Measurements from ENCODE around the gene MATR3.

MATR3 gene

DNA sequence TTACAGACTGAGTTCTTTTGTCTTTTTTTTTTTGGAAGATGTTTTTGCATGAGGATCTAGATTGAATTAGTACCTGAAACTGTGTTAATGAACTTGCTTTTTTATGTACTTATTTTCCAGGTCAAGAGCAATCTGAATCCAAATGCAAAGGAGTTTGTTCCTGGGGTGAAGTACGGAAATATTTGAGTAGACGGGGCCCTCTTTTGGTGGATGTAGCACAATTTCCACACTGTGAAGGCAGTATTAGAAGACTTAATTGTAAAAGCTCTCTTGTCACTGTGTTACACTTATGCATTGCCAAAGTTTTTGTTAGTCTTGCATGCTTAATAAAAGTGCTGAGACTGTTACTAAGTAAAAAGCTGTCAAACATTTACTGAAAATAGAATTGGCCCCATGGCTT, 75.1 kb downstream of the MATR3 start:
- Histone ChIP-seq H3K27ac (ENCODE audit: insufficient read depth, low read depth, low read length, poor library complexity, severe bottlenecking) (no peak overlapping the region), H3K4me1 (ENCODE audit: control insufficient read depth, insufficient read depth, low read length) (no peaks in the 10 kb centered on the region), H3K36me3 (ENCODE audit: control insufficient read depth, insufficient read depth, low read length) (peaks cover 46% of the 10 kb centered on the region), H3K9me3 (ENCODE audit: control insufficient read depth, low read length) (no peaks in the 10 kb centered on the region), H3K27me3 (ENCODE audit: control insufficient read depth, insufficient read depth, low read length, poor library complexity, severe bottlenecking) (no peaks in the 10 kb centered on the region), H3K4me3 (ENCODE audit: insufficient read depth, low read depth, low read length) (no peak overlapping the region)
- 97 to 99% methylated on average over 2 of the region's 2 CpGs for WGBS, 2 experiments

DNA sequence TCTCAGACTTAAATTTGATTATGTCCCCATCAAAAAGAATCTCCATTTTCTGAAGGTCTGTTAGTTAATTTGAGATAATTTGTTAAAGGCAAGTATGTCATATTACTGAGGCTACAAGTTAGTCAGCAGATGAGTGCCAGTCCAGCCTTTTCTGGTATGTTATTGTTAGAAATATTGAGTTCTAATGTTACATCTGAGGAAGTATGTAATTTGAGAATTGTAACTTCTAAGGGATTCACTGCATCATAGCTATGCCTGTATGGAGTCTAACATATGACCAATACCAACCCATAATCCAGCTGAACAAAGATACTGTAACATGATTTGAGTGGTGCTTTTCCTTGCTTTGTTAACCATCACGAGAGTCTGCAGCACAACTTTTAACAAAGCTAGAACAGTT, 75.6 kb downstream of the MATR3 start:
- H3K4me3 ChIP-seq (ENCODE audit: insufficient read depth, low read depth, low read length), result no peak overlapping the region
- 91 to 100% methylated on average over 1 of the region's 1 CpG for WGBS, 2 experiments
- H3K27ac ChIP-seq (ENCODE audit: insufficient read depth, low read depth, low read length, poor library complexity, severe bottlenecking), result no peak overlapping the region
- no peaks in the 10 kb centered on the region for H3K27me3 ChIP-seq (ENCODE audit: control insufficient read depth, insufficient read depth, low read length, poor library complexity, severe bottlenecking)
- peaks cover 40% of the 10 kb centered on the region for H3K36me3 ChIP-seq (ENCODE audit: control insufficient read depth, insufficient read depth, low read length)
- no peaks in the 10 kb centered on the region for H3K4me1 ChIP-seq (ENCODE audit: control insufficient read depth, insufficient read depth, low read length)
- H3K9me3 ChIP-seq (ENCODE audit: control insufficient read depth, low read length), result no peaks in the 10 kb centered on the region

DNA sequence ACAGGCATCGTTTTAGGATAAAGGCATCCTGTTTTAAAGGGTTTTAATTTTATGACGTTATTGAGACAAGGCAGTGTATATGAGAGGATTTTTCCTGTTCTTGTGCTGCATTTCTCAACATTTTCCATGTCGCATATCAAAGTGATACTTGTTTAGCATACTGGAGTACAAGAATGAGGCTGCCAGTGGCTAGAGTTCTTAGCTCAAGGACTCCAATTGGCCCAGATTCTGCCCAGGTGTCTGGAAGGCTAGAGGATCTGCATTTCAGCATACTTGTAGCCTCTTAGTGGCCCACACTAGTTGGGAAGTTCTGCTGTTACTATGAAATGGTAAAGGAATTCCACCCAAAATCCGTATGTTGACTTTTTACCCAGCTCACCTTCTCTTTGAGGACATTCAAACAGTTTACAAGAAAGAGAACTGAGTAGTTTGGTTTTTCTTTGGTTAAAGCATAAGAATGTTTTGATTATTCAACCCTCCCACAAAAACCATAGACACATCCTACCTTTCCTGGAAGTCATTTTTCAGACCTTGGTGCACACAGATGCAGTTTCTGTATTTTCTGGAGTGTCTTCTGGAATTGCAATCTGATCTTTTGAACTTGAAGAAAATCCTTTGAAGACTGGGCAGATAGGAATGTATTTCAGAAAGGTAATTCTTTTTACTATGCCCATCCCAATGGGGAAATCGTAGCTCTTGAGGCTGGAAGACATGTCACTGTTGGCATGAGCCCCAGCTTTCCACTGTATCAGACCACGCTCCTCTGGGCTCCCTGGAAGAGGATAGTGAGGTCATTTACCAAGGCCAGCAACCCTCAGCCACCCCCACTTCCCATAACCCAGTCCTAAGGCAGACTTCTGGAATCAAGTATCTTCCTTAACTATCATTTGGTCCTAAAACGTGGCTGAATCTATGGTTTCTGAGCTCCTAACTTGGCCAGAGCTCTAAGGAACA, 78.2 kb downstream of the MATR3 start:
- H3K36me3 ChIP-seq (ENCODE audit: control insufficient read depth, insufficient read depth, low read length), result peaks cover 18% of the 10 kb centered on the region
- no peaks in the 10 kb centered on the region for H3K27me3 ChIP-seq (ENCODE audit: control insufficient read depth, insufficient read depth, low read length, poor library complexity, severe bottlenecking)
- no peaks in the 10 kb centered on the region for H3K9me3 ChIP-seq (ENCODE audit: control insufficient read depth, low read length)
- no peak overlapping the region for H3K27ac ChIP-seq (ENCODE audit: insufficient read depth, low read depth, low read length, poor library complexity, severe bottlenecking)
- 96% methylated on average over 7 of the region's 7 CpGs for WGBS, 2 experiments
- no peaks in the 10 kb centered on the region for H3K4me1 ChIP-seq (ENCODE audit: control insufficient read depth, insufficient read depth, low read length)
- no peak overlapping the region for H3K4me3 ChIP-seq (ENCODE audit: insufficient read depth, low read depth, low read length)

DNA sequence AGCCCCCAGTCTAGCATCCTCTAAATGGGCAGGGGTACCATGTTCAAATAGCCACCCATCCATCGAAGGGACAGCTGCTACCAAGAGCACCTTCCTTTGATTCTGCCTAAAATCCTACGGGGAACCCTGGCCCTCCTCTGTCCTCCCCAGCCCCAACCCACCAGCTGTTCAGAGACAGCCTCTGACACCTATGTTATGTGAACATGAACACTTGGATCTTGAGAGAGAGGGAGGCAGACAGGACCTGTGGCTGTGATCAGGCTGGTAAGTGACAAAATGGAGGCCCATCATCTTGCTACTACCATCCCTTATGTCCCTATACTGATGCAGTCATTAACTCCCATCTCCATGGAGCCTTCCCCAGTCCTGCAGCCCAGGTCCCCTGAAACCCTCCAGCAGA, 81.4 kb downstream of the MATR3 start:
- WGBS, 2 experiments, result 90 to 93% methylated on average over 2 of the region's 2 CpGs
- no peaks in the 10 kb centered on the region for H3K9me3 ChIP-seq (ENCODE audit: control insufficient read depth, low read length)
- H3K36me3 ChIP-seq (ENCODE audit: control insufficient read depth, insufficient read depth, low read length), result peaks cover 9% of the 10 kb centered on the region
- no peaks in the 10 kb centered on the region for H3K4me1 ChIP-seq (ENCODE audit: control insufficient read depth, insufficient read depth, low read length)
- H3K4me3 ChIP-seq (ENCODE audit: insufficient read depth, low read depth, low read length), result no peak overlapping the region
- H3K27ac ChIP-seq (ENCODE audit: insufficient read depth, low read depth, low read length, poor library complexity, severe bottlenecking), result no peak overlapping the region
- H3K27me3 ChIP-seq (ENCODE audit: control insufficient read depth, insufficient read depth, low read length, poor library complexity, severe bottlenecking), result no peaks in the 10 kb centered on the region

DNA sequence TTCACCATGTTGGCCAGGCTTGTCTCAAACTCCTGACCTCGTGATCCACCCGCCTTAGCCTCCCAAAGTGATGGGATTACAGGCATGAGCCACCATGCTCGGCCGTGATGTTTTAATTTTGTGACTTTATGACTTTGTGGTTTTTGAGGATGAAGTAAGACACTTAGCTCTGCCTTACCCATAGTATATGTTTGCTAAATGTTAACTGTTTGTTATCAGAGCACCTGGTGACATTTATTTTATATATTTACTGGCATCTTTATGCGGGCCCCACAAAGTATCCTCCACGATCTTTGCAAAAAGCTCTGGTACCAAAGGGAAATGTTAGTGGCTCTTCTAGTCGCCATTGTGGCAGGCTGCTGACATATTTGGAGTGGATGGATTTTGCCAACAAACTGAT, 82.8 kb downstream of the MATR3 start:
- Histone ChIP-seq H3K36me3 (ENCODE audit: control insufficient read depth, insufficient read depth, low read length) (peaks cover 2% of the 10 kb centered on the region), H3K4me1 (ENCODE audit: control insufficient read depth, insufficient read depth, low read length) (no peaks in the 10 kb centered on the region), H3K27me3 (ENCODE audit: control insufficient read depth, insufficient read depth, low read length, poor library complexity, severe bottlenecking) (no peaks in the 10 kb centered on the region), H3K4me3 (ENCODE audit: insufficient read depth, low read depth, low read length) (no peak overlapping the region), H3K9me3 (ENCODE audit: control insufficient read depth, low read length) (no peaks in the 10 kb centered on the region), H3K27ac (ENCODE audit: insufficient read depth, low read depth, low read length, poor library complexity, severe bottlenecking) (no peak overlapping the region)
- 89 to 93% methylated on average over 7 of the region's 7 CpGs for WGBS, 2 experiments

DNA sequence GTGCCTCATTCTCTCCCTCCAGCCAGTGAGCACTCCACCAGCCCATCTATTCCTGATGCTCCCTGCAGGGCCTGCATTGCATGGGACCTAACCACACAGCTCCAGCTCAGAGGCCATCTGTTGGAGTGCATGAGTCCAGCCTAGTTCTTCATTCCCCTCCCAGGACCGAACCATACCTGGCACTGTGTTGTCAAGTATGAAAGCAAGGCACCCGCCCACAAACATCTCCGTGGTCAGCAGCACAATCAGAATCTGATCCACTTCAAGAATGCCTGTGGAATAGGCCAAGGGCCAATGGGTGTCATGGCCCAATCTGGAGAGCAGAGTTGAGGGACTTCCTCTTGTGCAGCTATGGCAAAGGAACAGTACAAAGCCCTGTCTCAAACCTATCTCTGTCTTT, 83.7 kb downstream of the MATR3 start:
- 94 to 95% methylated on average over 3 of the region's 3 CpGs for WGBS, 2 experiments
- no peak overlapping the region for H3K4me3 ChIP-seq (ENCODE audit: insufficient read depth, low read depth, low read length)

DNA sequence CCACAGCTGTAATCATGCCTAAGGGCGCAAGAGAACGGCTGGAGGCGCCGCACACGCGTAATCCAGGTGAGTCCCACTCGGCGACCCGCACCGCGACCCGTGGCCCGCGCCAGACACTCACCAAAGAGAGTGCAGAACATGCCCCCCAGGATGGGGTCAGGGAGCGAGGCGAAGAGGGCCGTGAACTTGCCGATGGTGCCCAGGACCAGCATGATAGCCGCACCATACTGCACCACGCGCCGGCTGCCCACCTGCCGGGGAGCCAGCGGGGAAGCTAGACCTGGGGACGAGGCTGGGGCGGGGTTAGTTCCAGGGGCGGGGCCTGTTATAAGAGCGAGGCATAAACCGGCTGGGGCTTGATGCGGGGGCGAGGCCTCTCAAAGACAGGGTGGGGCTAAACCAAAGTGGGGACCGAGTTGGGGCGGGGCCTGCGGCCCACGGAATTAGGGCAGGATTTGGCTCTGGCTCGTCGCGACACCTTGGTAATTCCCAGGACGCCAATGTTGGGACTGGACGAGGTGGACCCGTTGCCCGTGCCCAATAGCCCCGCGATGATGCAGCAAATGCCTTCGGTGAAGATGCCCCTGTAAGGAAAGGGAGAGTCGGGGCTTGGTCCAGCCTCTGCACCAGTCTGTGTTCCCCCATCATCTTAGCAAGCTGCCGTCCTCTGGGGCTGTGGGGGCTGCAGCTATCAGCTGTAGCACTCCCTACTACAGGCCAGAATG, 84.7 kb downstream of the MATR3 start:
- H3K9me3 ChIP-seq (ENCODE audit: control insufficient read depth, low read length), result no peaks in the 10 kb centered on the region
- no peak overlapping the region for H3K27ac ChIP-seq (ENCODE audit: insufficient read depth, low read depth, low read length, poor library complexity, severe bottlenecking)
- H3K4me1 ChIP-seq (ENCODE audit: control insufficient read depth, insufficient read depth, low read length), result no peaks in the 10 kb centered on the region
- WGBS, 2 experiments, result 92 to 93% methylated on average over 47 of the region's 47 CpGs
- H3K4me3 ChIP-seq (ENCODE audit: insufficient read depth, low read depth, low read length), result no peak overlapping the region
- H3K36me3 ChIP-seq (ENCODE audit: control insufficient read depth, insufficient read depth, low read length), result no peaks in the 10 kb centered on the region
- H3K27me3 ChIP-seq (ENCODE audit: control insufficient read depth, insufficient read depth, low read length, poor library complexity, severe bottlenecking), result no peaks in the 10 kb centered on the region

More for the DNA sequence above, 83.7 kb downstream of the MATR3 start:
- Histone ChIP-seq H3K36me3 (ENCODE audit: control insufficient read depth, insufficient read depth, low read length) (no peaks in the 10 kb centered on the region), H3K27me3 (ENCODE audit: control insufficient read depth, insufficient read depth, low read length, poor library complexity, severe bottlenecking) (no peaks in the 10 kb centered on the region), H3K27ac (ENCODE audit: insufficient read depth, low read depth, low read length, poor library complexity, severe bottlenecking) (no peak overlapping the region), H3K4me1 (ENCODE audit: control insufficient read depth, insufficient read depth, low read length) (no peaks in the 10 kb centered on the region), H3K9me3 (ENCODE audit: control insufficient read depth, low read length) (no peaks in the 10 kb centered on the region)

DNA sequence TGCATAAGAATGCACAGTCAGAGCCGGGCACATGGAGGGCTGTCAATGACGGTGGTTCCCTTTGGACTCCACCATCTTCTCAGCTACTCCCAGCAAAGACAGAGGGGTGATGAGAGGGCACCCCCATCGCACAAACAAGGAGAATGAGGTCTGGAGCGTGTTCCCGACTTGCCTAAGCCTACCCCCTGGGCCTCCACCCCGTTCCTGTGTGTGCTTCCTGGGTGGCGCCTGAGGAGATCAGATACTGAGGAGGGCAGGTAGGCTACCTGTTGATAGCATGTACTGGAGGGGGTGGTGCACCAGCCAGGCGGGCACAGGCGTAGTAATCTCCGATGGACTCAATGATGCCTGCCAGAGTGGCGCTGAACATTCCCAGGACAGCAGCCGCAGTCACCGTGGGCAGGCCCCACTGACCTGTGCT, 85.4 kb downstream of the MATR3 start:
- H3K9me3 ChIP-seq (ENCODE audit: control insufficient read depth, low read length), result no peaks in the 10 kb centered on the region
- H3K27ac ChIP-seq (ENCODE audit: insufficient read depth, low read depth, low read length, poor library complexity, severe bottlenecking), result no peak overlapping the region
- 96% methylated on average over 13 of the region's 13 CpGs for WGBS, 2 experiments
- no peaks in the 10 kb centered on the region for H3K36me3 ChIP-seq (ENCODE audit: control insufficient read depth, insufficient read depth, low read length)
- no peaks in the 10 kb centered on the region for H3K4me1 ChIP-seq (ENCODE audit: control insufficient read depth, insufficient read depth, low read length)
- H3K27me3 ChIP-seq (ENCODE audit: control insufficient read depth, insufficient read depth, low read length, poor library complexity, severe bottlenecking), result no peaks in the 10 kb centered on the region
- no peak overlapping the region for H3K4me3 ChIP-seq (ENCODE audit: insufficient read depth, low read depth, low read length)

DNA sequence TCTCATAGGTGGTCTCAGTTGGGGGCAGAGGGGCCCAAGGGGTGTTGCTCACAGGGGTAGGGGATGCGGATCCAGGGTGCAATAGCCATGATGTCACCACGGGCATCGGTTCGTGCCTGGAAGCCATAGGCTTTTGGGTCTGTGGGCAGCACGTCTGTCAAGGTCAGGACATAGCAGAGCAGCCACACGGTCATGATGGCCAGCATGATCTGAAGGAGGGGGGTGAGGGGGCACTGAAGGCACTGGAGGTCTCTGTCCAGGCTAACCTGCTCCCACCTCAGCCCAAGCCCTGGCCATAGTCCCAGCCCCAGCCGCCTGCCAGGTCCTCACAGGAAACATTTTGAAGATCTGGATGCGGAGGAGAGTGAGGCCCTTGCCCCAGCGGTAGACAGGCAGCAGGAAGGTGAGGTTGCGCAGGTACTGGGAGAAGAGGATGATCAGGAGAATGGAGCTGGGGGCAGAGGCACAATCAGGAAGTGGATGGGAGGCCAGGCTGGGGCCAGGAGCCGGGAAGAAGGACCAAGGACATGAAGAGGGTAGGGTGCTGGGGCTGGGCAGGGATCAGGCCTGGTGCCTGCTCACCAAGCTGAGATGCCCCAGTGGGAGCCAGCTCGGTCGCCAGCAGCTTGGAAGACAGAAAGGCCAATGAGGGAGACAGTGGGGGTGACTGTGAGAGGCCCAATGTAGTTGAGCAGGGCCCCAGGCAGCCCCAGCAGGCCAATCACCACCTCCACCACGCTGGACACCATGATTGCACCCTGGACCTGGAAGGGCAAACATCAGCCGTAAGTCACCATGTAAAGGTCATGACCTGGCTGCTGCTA, 86.3 kb downstream of the MATR3 start:
- no peak overlapping the region for H3K27ac ChIP-seq (ENCODE audit: insufficient read depth, low read depth, low read length, poor library complexity, severe bottlenecking)
- no peaks in the 10 kb centered on the region for H3K36me3 ChIP-seq (ENCODE audit: control insufficient read depth, insufficient read depth, low read length)
- WGBS, 2 experiments, result 94% methylated on average over 15 of the region's 15 CpGs
- no peaks in the 10 kb centered on the region for H3K4me1 ChIP-seq (ENCODE audit: control insufficient read depth, insufficient read depth, low read length)
- no peaks in the 10 kb centered on the region for H3K9me3 ChIP-seq (ENCODE audit: control insufficient read depth, low read length)
- no peaks in the 10 kb centered on the region for H3K27me3 ChIP-seq (ENCODE audit: control insufficient read depth, insufficient read depth, low read length, poor library complexity, severe bottlenecking)
- H3K4me3 ChIP-seq (ENCODE audit: insufficient read depth, low read depth, low read length), result no peak overlapping the region

All from ectodermal cell (in vitro differentiated cells).